BLaER1 (cell line): ENCODE results near the gene NLRP3.
"Not testable (repeated sequence)": the region's sequence is repeated elsewhere in the genome, so short reads cannot be mapped to it uniquely, and the experiment has no call there.

ENCODE experiments used
- H3K27ac ChIP-seq: shearing (Covaris generic); formaldehyde crosslinking; 2 replicates; pipeline ENCODE4 v1.8.1; 2022
- H3K27me3 ChIP-seq: shearing (Covaris generic); formaldehyde crosslinking; 2 replicates; pipeline ENCODE4 v1.8.1; 2022
- H3K36me3 ChIP-seq: shearing (Covaris generic); formaldehyde crosslinking; 2 replicates; pipeline ENCODE4 v1.8.1; 2022
- H3K4me1 ChIP-seq: shearing (Covaris generic); formaldehyde crosslinking; 2 replicates; pipeline ENCODE4 v1.8.1; 2022
- H3K4me2 ChIP-seq: shearing (Covaris generic); formaldehyde crosslinking; 2 replicates; pipeline ENCODE4 v1.8.1; 2022
- H3K4me3 ChIP-seq: shearing (Covaris generic); formaldehyde crosslinking; 2 replicates; pipeline ENCODE4 v1.8.1; 2022
- H3K9ac ChIP-seq: shearing (Covaris generic); formaldehyde crosslinking; 2 replicates; pipeline ENCODE4 v1.8.1; 2022
- H3K9me3 ChIP-seq: shearing (Covaris generic); formaldehyde crosslinking; 2 replicates; pipeline ENCODE4 v1.8.1; 2022
- H4K20me1 ChIP-seq: shearing (Covaris generic); formaldehyde crosslinking; 2 replicates; pipeline ENCODE4 v1.8.1; 2022
- Cebpa-rat ChIP-seq: shearing (Covaris generic); IDR thresholded peaks from 2 replicates; pipeline ENCODE4 v1.8.1; 2022

NLRP3 gene

GRCh38 chr1:247375747-247376146 is 40.2 kb upstream of the NLRP3 start:
- H3K4me3 ChIP-seq: no peak overlapping the region
- no peaks in the 10 kb centered on the region for H3K9me3 ChIP-seq
- H3K27me3 ChIP-seq: no peaks in the 10 kb centered on the region
- H3K4me2 ChIP-seq: no peak overlapping the region
- H3K4me1 ChIP-seq: peaks cover 4% of the 10 kb centered on the region; the same call in 1 of the 2 replicates
- no peaks in the 10 kb centered on the region for H3K36me3 ChIP-seq
- no peak for TF ChIP-seq Cebpa-rat
- no peak overlapping the region for H3K27ac ChIP-seq
- no peaks in the 10 kb centered on the region for H4K20me1 ChIP-seq
- no peak overlapping the region for H3K9ac ChIP-seq

GRCh38 chr1:247376659-247377058 is 39.3 kb upstream of the NLRP3 start:
- no peak overlapping the region for H3K4me2 ChIP-seq

GRCh38 chr1:247377656-247378055 is 38.3 kb upstream of the NLRP3 start:
- not testable (repeated sequence) for H3K4me1 ChIP-seq, H3K9ac ChIP-seq, H3K4me2 ChIP-seq, H3K27ac ChIP-seq, H3K9me3 ChIP-seq, H3K27me3 ChIP-seq, H3K36me3 ChIP-seq, H4K20me1 ChIP-seq, H3K4me3 ChIP-seq

More at GRCh38 chr1:247376659-247377058, 39.3 kb upstream of the NLRP3 start:
- Histone ChIP-seq H4K20me1 (no peaks in the 10 kb centered on the region), H3K36me3 (no peaks in the 10 kb centered on the region), H3K9ac (no peak overlapping the region), H3K27me3 (no peaks in the 10 kb centered on the region), H3K4me1 (peaks cover 4% of the 10 kb centered on the region; the same call in 1 of the 2 replicates), H3K9me3 (no peaks in the 10 kb centered on the region), H3K4me3 (no peak overlapping the region), H3K27ac (no peak overlapping the region)
- no peak for TF ChIP-seq Cebpa-rat

DNA sequence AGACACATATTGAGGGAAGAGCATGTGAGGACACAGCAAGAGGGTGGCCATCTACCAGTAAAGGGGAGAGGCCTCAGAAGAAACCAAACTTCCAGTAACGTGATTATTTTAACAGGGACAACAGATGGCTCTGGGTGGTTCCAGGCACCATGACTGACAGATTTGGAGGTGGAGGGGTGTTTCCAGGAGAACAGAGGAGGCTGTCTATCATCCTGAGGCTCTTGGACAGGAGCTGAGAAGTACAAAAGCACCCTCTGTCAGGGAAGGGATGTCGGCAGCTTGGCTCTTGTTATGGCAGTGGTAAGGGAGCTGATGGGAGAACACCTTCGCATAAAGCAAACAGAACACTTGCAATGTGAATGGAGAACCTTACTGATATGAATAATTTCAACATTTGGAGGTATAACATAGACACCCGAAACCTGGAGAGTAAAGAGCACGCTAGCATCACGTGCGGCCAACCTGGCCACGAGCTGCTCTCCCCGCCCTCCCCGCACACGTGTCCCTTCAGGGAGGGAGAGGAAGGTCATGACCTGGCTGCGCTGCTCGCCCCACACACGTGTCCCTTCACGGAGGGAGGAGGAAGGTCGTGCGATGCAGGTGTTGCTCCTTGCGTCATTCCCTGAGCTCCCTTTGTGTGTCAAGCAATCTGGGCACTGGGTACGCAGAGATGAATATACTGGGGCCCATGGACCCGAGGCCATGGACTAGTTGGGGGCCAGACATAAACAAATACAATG is 37.5 kb upstream of the NLRP3 start:
- no peaks in the 10 kb centered on the region for H3K9me3 ChIP-seq
- H3K4me2 ChIP-seq: no peak overlapping the region

GRCh38 chr1:247385283-247385682 is 30.7 kb upstream of the NLRP3 start:
- Histone ChIP-seq H3K9me3 (peaks cover 9% of the 10 kb centered on the region), H3K27ac (no peak overlapping the region), H3K4me2 (no peak overlapping the region), H3K27me3 (no peaks in the 10 kb centered on the region), H3K4me3 (no peak overlapping the region), H3K9ac (no peak overlapping the region), H3K4me1 (peaks cover 18% of the 10 kb centered on the region), H3K36me3 (no peaks in the 10 kb centered on the region), H4K20me1 (no peaks in the 10 kb centered on the region)
- TF ChIP-seq Cebpa-rat: no peak

More for the DNA sequence above, 37.5 kb upstream of the NLRP3 start:
- no peaks in the 10 kb centered on the region for H3K27me3 ChIP-seq
- no peak overlapping the region for H3K27ac ChIP-seq
- no peaks in the 10 kb centered on the region for H3K4me1 ChIP-seq
- H3K9ac ChIP-seq: no peak overlapping the region
- H3K36me3 ChIP-seq: no peaks in the 10 kb centered on the region
- no peak overlapping the region for H3K4me3 ChIP-seq
- no peak for TF ChIP-seq Cebpa-rat
- no peaks in the 10 kb centered on the region for H4K20me1 ChIP-seq

DNA sequence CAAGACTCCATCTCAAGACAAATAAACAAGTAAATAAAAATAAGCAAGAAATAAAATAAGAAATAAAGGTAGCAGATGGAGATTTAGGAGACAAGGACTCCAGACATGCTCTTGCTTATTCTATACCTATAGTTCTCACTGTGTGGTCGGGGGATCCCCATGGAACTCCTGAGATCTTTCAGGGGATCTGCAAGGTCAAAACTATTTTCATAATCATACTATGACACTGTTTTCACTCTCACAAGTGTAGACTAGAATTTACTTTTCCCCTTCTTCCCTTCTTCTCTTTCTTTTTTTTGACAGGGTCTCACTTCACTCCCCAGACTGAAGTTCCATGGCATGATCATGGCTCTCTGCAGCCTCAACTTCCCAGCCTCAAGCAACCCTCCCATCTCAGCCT is 29.8 kb upstream of the NLRP3 start:
- Histone ChIP-seq H3K9me3 (peaks cover 9% of the 10 kb centered on the region), H3K27ac (no peak overlapping the region), H3K36me3 (no peaks in the 10 kb centered on the region), H3K9ac (no peak overlapping the region), H3K4me3 (no peak overlapping the region), H4K20me1 (no peaks in the 10 kb centered on the region), H3K4me1 (peaks cover 27% of the 10 kb centered on the region), H3K4me2 (no peak overlapping the region), H3K27me3 (no peaks in the 10 kb centered on the region)
- no peak for TF ChIP-seq Cebpa-rat

DNA sequence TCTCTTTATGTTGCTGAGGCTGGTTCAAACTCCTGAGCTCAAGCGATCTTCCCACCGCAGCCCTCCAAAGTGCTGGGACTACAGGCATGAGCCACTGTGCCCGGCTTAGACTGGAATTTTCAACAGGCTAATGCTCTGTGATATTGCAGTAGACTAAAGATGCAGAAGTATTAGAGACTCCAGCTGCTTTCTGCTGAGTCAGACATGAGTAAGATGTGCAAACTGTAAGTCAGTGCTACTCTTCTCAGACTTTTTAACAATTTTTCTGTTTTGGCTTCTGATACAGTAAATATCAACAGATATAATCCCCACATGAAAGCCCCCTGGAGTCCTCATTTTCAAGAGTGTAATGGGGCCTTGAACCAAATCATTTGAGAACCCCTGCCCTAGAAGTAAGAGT is 29.3 kb upstream of the NLRP3 start:
- no peaks in the 10 kb centered on the region for H4K20me1 ChIP-seq
- no peaks in the 10 kb centered on the region for H3K36me3 ChIP-seq
- no peak overlapping the region for H3K4me3 ChIP-seq
- no peak overlapping the region for H3K27ac ChIP-seq
- H3K4me1 ChIP-seq: peaks cover 32% of the 10 kb centered on the region
- TF ChIP-seq Cebpa-rat: no peak
- H3K9me3 ChIP-seq: peaks cover 9% of the 10 kb centered on the region
- no peak overlapping the region for H3K4me2 ChIP-seq
- H3K9ac ChIP-seq: no peak overlapping the region
- H3K27me3 ChIP-seq: no peaks in the 10 kb centered on the region

DNA sequence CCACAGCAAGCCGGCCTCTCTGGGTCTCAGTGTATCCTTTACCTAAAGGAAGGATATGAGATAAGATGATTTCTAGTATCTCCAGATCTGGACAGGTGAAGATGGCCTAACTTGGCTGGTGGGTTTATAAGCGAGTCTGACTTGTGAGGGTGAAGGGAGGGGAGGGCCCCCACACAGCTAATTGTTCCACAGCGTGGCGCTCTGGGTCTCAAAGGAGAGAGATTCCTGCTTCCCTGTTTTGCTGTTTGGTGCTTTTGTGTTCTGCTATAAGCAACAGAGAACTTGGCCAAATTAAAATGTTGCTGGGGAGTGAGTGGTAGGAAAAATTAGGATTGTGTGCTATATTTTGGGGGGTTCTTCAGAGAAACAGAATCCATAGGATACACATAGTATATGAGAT is 28.9 kb upstream of the NLRP3 start:
- H3K9ac ChIP-seq: no peak overlapping the region
- no peak overlapping the region for H3K27ac ChIP-seq
- H3K4me1 ChIP-seq: peaks cover 34% of the 10 kb centered on the region
- H3K9me3 ChIP-seq: peaks cover 9% of the 10 kb centered on the region
- no peak for TF ChIP-seq Cebpa-rat
- H3K27me3 ChIP-seq: no peaks in the 10 kb centered on the region
- no peak overlapping the region for H3K4me2 ChIP-seq
- no peaks in the 10 kb centered on the region for H3K36me3 ChIP-seq
- no peak overlapping the region for H3K4me3 ChIP-seq
- H4K20me1 ChIP-seq: no peaks in the 10 kb centered on the region

DNA sequence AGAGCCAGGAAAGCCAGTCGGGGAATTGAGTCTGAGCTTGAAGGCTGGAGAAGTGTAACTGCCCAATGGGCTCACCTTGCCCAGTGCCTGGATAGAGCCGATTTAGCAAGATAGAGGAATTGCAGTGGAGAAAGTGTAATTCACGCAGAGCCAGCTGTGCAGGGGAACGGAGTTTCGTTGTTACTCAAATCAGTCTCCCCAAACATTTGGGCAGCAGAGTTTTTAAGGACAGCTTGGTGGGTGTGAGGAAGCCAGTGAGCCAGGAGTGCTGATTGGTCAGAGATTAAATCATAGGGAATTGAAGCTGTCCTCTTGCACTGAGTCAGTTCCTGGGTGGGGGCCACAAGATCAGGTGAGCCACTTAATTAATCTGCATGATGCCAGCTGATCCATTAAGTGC is 28.4 kb upstream of the NLRP3 start:
- Histone ChIP-seq H3K9me3 (peaks cover 9% of the 10 kb centered on the region), H3K4me3 (no peak overlapping the region), H3K27ac (no peak overlapping the region), H3K4me1 (peaks cover 34% of the 10 kb centered on the region), H3K4me2 (no peak overlapping the region), H3K36me3 (no peaks in the 10 kb centered on the region), H3K9ac (no peak overlapping the region), H4K20me1 (no peaks in the 10 kb centered on the region), H3K27me3 (no peaks in the 10 kb centered on the region)
- TF ChIP-seq Cebpa-rat: no peak

DNA sequence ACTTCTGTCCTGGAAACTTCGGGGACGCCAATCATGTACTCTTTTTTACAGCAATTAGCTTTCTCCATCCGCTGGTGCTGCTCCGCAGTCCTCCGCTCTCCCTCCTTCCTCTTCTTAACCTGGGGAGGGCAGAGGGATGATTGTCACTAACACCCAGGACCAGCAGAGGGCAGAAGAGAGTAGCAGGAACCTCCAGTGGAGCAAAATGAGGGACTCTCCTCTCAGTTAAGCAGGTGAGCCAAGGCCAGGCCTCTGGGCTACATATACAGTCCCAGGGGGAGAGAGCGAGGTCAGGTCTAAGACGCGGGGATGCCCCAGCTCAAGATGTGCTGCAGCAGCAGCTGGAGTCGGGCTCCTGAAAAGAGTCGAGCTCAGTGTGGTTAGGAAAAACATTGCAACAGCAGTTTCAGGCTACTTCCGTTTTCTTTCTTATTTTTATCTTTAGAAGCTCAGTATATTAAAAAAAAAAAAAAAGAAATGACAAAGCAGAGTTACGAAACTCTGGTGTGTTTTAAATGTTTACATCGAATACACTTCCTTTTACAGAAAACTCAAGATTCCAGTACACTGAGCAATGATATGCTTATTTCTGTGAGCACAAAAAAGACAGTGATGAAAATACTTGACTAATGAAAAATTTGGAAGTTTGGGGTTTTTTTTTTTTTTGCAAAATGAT is 25.7 kb upstream of the NLRP3 start:
- H3K27me3 ChIP-seq: no peaks in the 10 kb centered on the region
- H3K27ac ChIP-seq: peak overlapping the region; percentile 44
- no peaks in the 10 kb centered on the region for H4K20me1 ChIP-seq
- peak overlapping the region; percentile 40; the same call in 1 of the 2 replicates for H3K9ac ChIP-seq
- peaks cover 34% of the 10 kb centered on the region for H3K4me1 ChIP-seq
- peak overlapping the region; percentile 68 for H3K4me2 ChIP-seq
- H3K4me3 ChIP-seq: peak overlapping the region; percentile 33; the same call in 1 of the 2 replicates
- no peaks in the 10 kb centered on the region for H3K36me3 ChIP-seq
- no peaks in the 10 kb centered on the region for H3K9me3 ChIP-seq
- peak; percentile 75; the same call in 1 of the 2 replicates for TF ChIP-seq Cebpa-rat
